Endodermal cell (in vitro differentiated cells): ENCODE results near the gene CORO2B. TPM values are rescaled to one million over a fixed set of nuclear protein-coding genes. Genes with fewer than 3 reads are reported as not detected.

Experiments used
- DNase-seq: peaks from one replicate; pipeline ENCODE4 v3.0.0-alpha.2; 2017
- H3K27ac ChIP-seq: 2 replicates; pipeline ENCODE4 v1.5.1; 2013; ENCODE audit warnings: mild to moderate bottlenecking, low read depth, low read length, moderate library complexity
- H3K27me3 ChIP-seq: 2 replicates; pipeline ENCODE4 v1.6.1; 2013; ENCODE audit warnings: mild to moderate bottlenecking, low read length, moderate library complexity; ENCODE audit not compliant: insufficient read depth, control insufficient read depth, poor library complexity, severe bottlenecking
- H3K36me3 ChIP-seq: 2 replicates; pipeline ENCODE4 v1.7.0; 2013; ENCODE audit warnings: mild to moderate bottlenecking, low read length, moderate library complexity; ENCODE audit not compliant: control insufficient read depth, insufficient read depth
- H3K4me1 ChIP-seq: one replicate; pipeline ENCODE4 v1.7.0; 2013; ENCODE audit warnings: low read length; ENCODE audit not compliant: control insufficient read depth, insufficient read depth
- H3K4me3 ChIP-seq: 2 replicates; pipeline ENCODE4 v1.5.1; 2013; ENCODE audit warnings: mild to moderate bottlenecking, low read length, moderate library complexity
- H3K9ac ChIP-seq: 2 replicates; pipeline ENCODE4 v1.6.1; 2013; ENCODE audit warnings: mild to moderate bottlenecking, low read length, moderate library complexity; ENCODE audit not compliant: poor library complexity, severe bottlenecking; ENCODE audit errors: extremely low read depth
- H3K9me3 ChIP-seq: 2 replicates; pipeline ENCODE4 v1.6.1; 2013; ENCODE audit warnings: mild to moderate bottlenecking, low read length, moderate library complexity; ENCODE audit not compliant: control insufficient read depth
- H3K27ac Mint-ChIP-seq: 2 replicates; pipeline ENCODE4 v1.8.0; 2020; ENCODE audit warnings: mixed read lengths
- H3K27me3 Mint-ChIP-seq: 2 replicates; pipeline ENCODE4 v1.8.0; 2021; ENCODE audit warnings: mild to moderate bottlenecking, mixed read lengths; ENCODE audit not compliant: insufficient read depth
- H3K36me3 Mint-ChIP-seq: 2 replicates; pipeline ENCODE4 v1.8.0; 2020; ENCODE audit warnings: low read depth, mixed read lengths
- H3K4me1 Mint-ChIP-seq: 2 replicates; pipeline ENCODE4 v1.8.0; 2020; ENCODE audit warnings: mixed read lengths
- H3K4me3 Mint-ChIP-seq: 2 replicates; pipeline ENCODE4 v1.8.0; 2020; ENCODE audit warnings: mild to moderate bottlenecking, moderate library complexity, mixed read lengths
- H3K9me3 Mint-ChIP-seq: 2 replicates; pipeline ENCODE4 v1.8.0; 2020; ENCODE audit warnings: mild to moderate bottlenecking, mixed read lengths
- CTCF ChIP-seq: fragments of 200-600 bp; sonication (generic); conservative IDR thresholded peaks from 2 replicates; pipeline ENCODE4 v1.5.0; 2021; ENCODE audit warnings: antibody characterized with exemption, mild to moderate bottlenecking
- WGBS, 2 experiments: methylation state at CpG; one replicate each; pipeline versions ENCODE4 v1.1.5 to v1.1.7; 2013; ENCODE audit warnings: missing lambda C conversion rate in 2 of 2, mixed read lengths in 1 of 2; ENCODE audit not compliant: insufficient coverage in 1 of 2, insufficient read length in 1 of 2; 5-methylcytosine and 5-hydroxymethylcytosine counted together
- total RNA-seq, 2 donors: library from RNA; stranded (reverse); fragmentation: NEBNext Ultra II Directional in 1 of 2; extraction: Animal tissue kit (Norgen Biotek cat#: 25700) in 1 of 2; gene quantifications; 2 replicates in 1 of 2; 3 replicates in 1 of 2; pipeline ENCODE4 v1.2.1, GENCODE V29; 2021

The CORO2B gene
- total RNA-seq, 2 donors from 2014 or later, result 1.1 to 1.2 TPM

- WGBS, 2 experiments, result 37 to 61% methylated on average over 8 to 23 of the region's 23 CpGs
- Mint-ChIP-seq H3K9me3 (no peaks in the 10 kb centered on the region), H3K4me1 (peaks cover 19% of the 10 kb centered on the region)
These were observed 72.3 kb downstream of the CORO2B start for GRCh38 chr15:68650901-68651709.

GRCh38 chr15:68651916-68652525 is 73.2 kb downstream of the CORO2B start:
- Histone ChIP-seq H3K4me3 (no peak overlapping the region), H3K9ac (no peak overlapping the region), H3K36me3 (no peaks in the 10 kb centered on the region), H3K27me3 (no peaks in the 10 kb centered on the region), H3K27ac (no peak overlapping the region), H3K4me1 (no peaks in the 10 kb centered on the region), H3K9me3 (no peaks in the 10 kb centered on the region)
- peak; percentile 71 for DNase-seq
- Mint-ChIP-seq H3K36me3 (no peaks in the 10 kb centered on the region), H3K27me3 (no peaks in the 10 kb centered on the region), H3K4me3 (no peak overlapping the region), H3K9me3 (no peaks in the 10 kb centered on the region), H3K27ac (no peak overlapping the region), H3K4me1 (peaks cover 19% of the 10 kb centered on the region)
- no peak for TF ChIP-seq CTCF
- WGBS, 2 experiments, result 72 to 76% methylated on average over 6 to 9 of the region's 9 CpGs

More at GRCh38 chr15:68650901-68651709, 72.3 kb downstream of the CORO2B start:
- Mint-ChIP-seq H3K27me3 (no peaks in the 10 kb centered on the region), H3K36me3 (no peaks in the 10 kb centered on the region), H3K4me3 (peak overlapping the region; percentile 48), H3K27ac (no peak overlapping the region)
- Histone ChIP-seq H3K4me3 (no peak overlapping the region), H3K4me1 (no peaks in the 10 kb centered on the region), H3K27ac (no peak overlapping the region), H3K36me3 (no peaks in the 10 kb centered on the region), H3K9ac (no peak overlapping the region), H3K9me3 (no peaks in the 10 kb centered on the region), H3K27me3 (no peaks in the 10 kb centered on the region)
- DNase-seq, result peak; percentile 99
- TF ChIP-seq CTCF, result peak; percentile 99

GRCh38 chr15:68653031-68653635 is 74.3 kb downstream of the CORO2B start:
- Mint-ChIP-seq H3K4me1 (peaks cover 21% of the 10 kb centered on the region), H3K4me3 (no peak overlapping the region), H3K36me3 (no peaks in the 10 kb centered on the region), H3K9me3 (no peaks in the 10 kb centered on the region), H3K27me3 (no peaks in the 10 kb centered on the region), H3K27ac (no peak overlapping the region)
- H3K27me3 ChIP-seq, result no peaks in the 10 kb centered on the region
- peak overlapping the region; percentile 71 for H3K27ac ChIP-seq
- H3K4me3 ChIP-seq, result no peak overlapping the region
- H3K9me3 ChIP-seq, result no peaks in the 10 kb centered on the region
- no peak overlapping the region for H3K9ac ChIP-seq
- H3K4me1 ChIP-seq, result no peaks in the 10 kb centered on the region
- 92 to 94% methylated on average over 4 to 6 of the region's 6 CpGs for WGBS, 2 experiments
- no peak for TF ChIP-seq CTCF
- DNase-seq, result peak; percentile 29
- H3K36me3 ChIP-seq, result no peaks in the 10 kb centered on the region
